IMR-90 (cell line): ENCODE data around the gene ACTN2.

ENCODE experiments used
- CTCF ChIP-seq: conservative IDR thresholded peaks from 2 replicates; pipeline ENCODE4 v1.5.1; 2012; ENCODE audit warnings: mild to moderate bottlenecking, low read depth, low read length, improper control_type of control experiment
- MAZ ChIP-seq: IDR thresholded peaks from 2 replicates; pipeline ENCODE4 v1.6.1; 2012; ENCODE audit warnings: low read depth, mild to moderate bottlenecking, low read length, improper control_type of control experiment, moderate library complexity, borderline replicate concordance
- TF ChIP-seq, protein P1 (sequence below): fragments of 150-350 bp; IDR thresholded peaks from 2 replicates; pipeline ENCODE4 v1.6.1; 2016; ENCODE audit warnings: low read depth, mild to moderate bottlenecking, low read length, moderate library complexity, borderline replicate concordance

- TF ChIP-seq CTCF, result no peak
- TF ChIP-seq, protein P1, sequence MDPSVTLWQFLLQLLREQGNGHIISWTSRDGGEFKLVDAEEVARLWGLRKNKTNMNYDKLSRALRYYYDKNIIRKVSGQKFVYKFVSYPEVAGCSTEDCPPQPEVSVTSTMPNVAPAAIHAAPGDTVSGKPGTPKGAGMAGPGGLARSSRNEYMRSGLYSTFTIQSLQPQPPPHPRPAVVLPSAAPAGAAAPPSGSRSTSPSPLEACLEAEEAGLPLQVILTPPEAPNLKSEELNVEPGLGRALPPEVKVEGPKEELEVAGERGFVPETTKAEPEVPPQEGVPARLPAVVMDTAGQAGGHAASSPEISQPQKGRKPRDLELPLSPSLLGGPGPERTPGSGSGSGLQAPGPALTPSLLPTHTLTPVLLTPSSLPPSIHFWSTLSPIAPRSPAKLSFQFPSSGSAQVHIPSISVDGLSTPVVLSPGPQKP, result no peak
- TF ChIP-seq MAZ, result no peak
Measured at GRCh38 chr1:236705771-236706170, 19.5 kb downstream of the ACTN2 start.
